SK-N-SH (cell line): ENCODE results near the gene TRAF2. TPM values are rescaled to one million over a fixed set of nuclear protein-coding genes. Genes with fewer than 3 reads are reported as not detected.

Experiments
- CTCF ChIA-PET: fragments of 300-600, 350-600 bp; formaldehyde crosslinking; extraction: SDS; loops from one replicate; lab custom pipeline; 2021; lab: Yijun Ruan, JAX
- POLR2A ChIA-PET: fragments of 350-600 bp; sonication (Branson Sonifier 250); formaldehyde crosslinking; extraction: SDS; loops from one replicate; lab custom pipeline; 2020; ENCODE audit warnings: antibody characterized with exemption, inconsistent platforms; lab: Yijun Ruan, JAX
- DNase-seq: peaks from one replicate; pipeline ENCODE4 v3.0.0; 2012
- H2AFZ ChIP-seq: fragments of 200-600 bp; sonication (generic); 2 replicates; pipeline ENCODE4 v1.8.1; 2016; ENCODE audit warnings: antibody characterized with exemption, mild to moderate bottlenecking, low read depth
- H3F3A ChIP-seq: fragments of 200-600 bp; sonication (generic); replicated peaks from 2 replicates; pipeline ENCODE3; 2016; ENCODE audit warnings: antibody characterized with exemption, mild to moderate bottlenecking; ENCODE audit not compliant: insufficient read depth
- H3K27ac ChIP-seq, 2 experiments: fragments of 200-500 bp in 1 of 2; fragments of 200-600 bp in 1 of 2; sonication (Bioruptor generic) in 1 of 2; sonication (generic), shearing (Covaris generic) in 1 of 2; 2 replicates each; pipeline versions ENCODE4 v1.5.1 to v1.6.1; 2014 to 2016; ENCODE audit warnings: low read depth in 2 of 2, inconsistent platforms in 1 of 2, low read length in 1 of 2, mild to moderate bottlenecking in 1 of 2, mixed read lengths in 1 of 2
- H3K27me3 ChIP-seq: fragments of 200-600 bp; sonication (generic), shearing (Covaris generic); 2 replicates; pipeline ENCODE4 v1.6.1; 2016; ENCODE audit warnings: mixed run types; ENCODE audit not compliant: insufficient read depth
- H3K36me3 ChIP-seq, 2 experiments: fragments of 200-500 bp in 1 of 2; fragments of 200-600 bp in 1 of 2; sonication (Bioruptor generic) in 1 of 2; sonication (generic) in 1 of 2; replicated peaks in 1 of 2; 2 replicates each; pipeline versions ENCODE3 to v1.5.1; 2014 to 2016; ENCODE audit warnings: low read length in 1 of 2, mild to moderate bottlenecking in 1 of 2; ENCODE audit not compliant: insufficient read depth in 2 of 2, control insufficient read depth in 1 of 2
- H3K4me1 ChIP-seq, 2 experiments: fragments of 200-500 bp in 1 of 2; fragments of 200-600 bp in 1 of 2; sonication (Bioruptor generic) in 1 of 2; sonication (generic), shearing (Covaris generic) in 1 of 2; 2 replicates each; pipeline versions ENCODE4 v1.5.1 to v1.6.1; 2014 to 2016; ENCODE audit warnings: low read depth in 1 of 2, low read length in 1 of 2, mixed run types in 1 of 2; ENCODE audit not compliant: insufficient read depth in 2 of 2, control insufficient read depth in 1 of 2
- H3K4me2 ChIP-seq: fragments of 200-600 bp; sonication (generic), shearing (Covaris generic); 2 replicates; pipeline ENCODE4 v1.6.1; 2017; ENCODE audit warnings: mixed run types
- H3K4me3 ChIP-seq, 2 experiments: fragments of 200-500 bp in 1 of 2; fragments of 200-600 bp in 1 of 2; sonication (Bioruptor generic) in 1 of 2; sonication (generic), shearing (Covaris generic) in 1 of 2; 2 replicates each; pipeline versions ENCODE4 v1.5.1 to v1.8.1; 2014 to 2016; ENCODE audit warnings: low read depth in 2 of 2, inconsistent platforms in 1 of 2, low read length in 1 of 2, mild to moderate bottlenecking in 1 of 2, mixed read lengths in 1 of 2, moderate library complexity in 1 of 2
- H3K79me2 ChIP-seq: fragments of 200-600 bp; sonication (generic); 2 replicates; pipeline ENCODE4 v1.8.1; 2017; ENCODE audit warnings: mild to moderate bottlenecking; ENCODE audit not compliant: insufficient read depth
- H3K9ac ChIP-seq: fragments of 200-600 bp; sonication (generic); 2 replicates; pipeline ENCODE4 v1.6.1; 2017; ENCODE audit warnings: mixed run types
- H3K9me2 ChIP-seq: fragments of 200-600 bp; sonication (generic); 2 replicates; pipeline ENCODE4 v1.6.1; 2017; ENCODE audit warnings: mixed run types
- H3K9me3 ChIP-seq: fragments of 200-600 bp; sonication (generic); 2 replicates; pipeline ENCODE4 v1.6.1; 2017; ENCODE audit warnings: mixed run types, mild to moderate bottlenecking, moderate library complexity
- H4K20me1 ChIP-seq: fragments of 200-600 bp; sonication (generic); 2 replicates; pipeline ENCODE4 v1.6.1; 2017; ENCODE audit warnings: mild to moderate bottlenecking, mixed run types; ENCODE audit not compliant: insufficient read depth
- CHD2 ChIP-seq: fragments of 150-350 bp; IDR thresholded peaks from 2 replicates; pipeline ENCODE4 v1.6.1; 2018; ENCODE audit warnings: low read length; ENCODE audit not compliant: partially characterized antibody
- CTCF ChIP-seq: fragments of 200-600 bp; sonication (generic); IDR thresholded peaks from 2 replicates; pipeline ENCODE4 v1.6.1; 2017; ENCODE audit warnings: antibody characterized with exemption, mild to moderate bottlenecking, moderate library complexity
- ELF1 ChIP-seq: IDR thresholded peaks from 2 replicates; pipeline ENCODE4 v1.4.0; 2012
- EP300 ChIP-seq, 2 experiments: IDR thresholded peaks; 2 replicates each; pipeline versions ENCODE4 v1.4.0 to v1.6.1; 2012; ENCODE audit warnings: borderline replicate concordance in 1 of 2, low read depth in 1 of 2, low read length in 1 of 2
- EZH2phosphoT487 ChIP-seq: fragments of 200-600 bp; sonication (generic); IDR thresholded peaks from 2 replicates; pipeline ENCODE4 v1.6.1; 2017; ENCODE audit warnings: low read depth, mixed run types, mild to moderate bottlenecking, antibody characterized with exemption, moderate library complexity, borderline replicate concordance
- FOXJ3 ChIP-seq: sonication (generic); formaldehyde crosslinking; IDR thresholded peaks from 2 replicates; pipeline ENCODE4 v1.5.1; 2020; ENCODE audit warnings: mild to moderate bottlenecking, missing genetic modification reagents
- FOXM1 ChIP-seq: IDR thresholded peaks from 2 replicates; pipeline ENCODE4 v1.4.0; 2012; ENCODE audit warnings: low read depth, mild to moderate bottlenecking
- GABPA ChIP-seq: IDR thresholded peaks from 2 replicates; pipeline ENCODE4 v1.4.0; 2012; ENCODE audit warnings: low read depth, mild to moderate bottlenecking
- MAX ChIP-seq: IDR thresholded peaks from 2 replicates; pipeline ENCODE4 v1.4.0; 2012; ENCODE audit warnings: low read depth
- MEF2A ChIP-seq: IDR thresholded peaks from 2 replicates; pipeline ENCODE4 v1.4.0; 2012; ENCODE audit warnings: low read depth, borderline replicate concordance
- MXI1 ChIP-seq: IDR thresholded peaks from 2 replicates; pipeline ENCODE4 v1.6.1; 2012; ENCODE audit warnings: mild to moderate bottlenecking, low read depth, low read length, improper control_type of control experiment
- NFIC ChIP-seq: IDR thresholded peaks from 2 replicates; pipeline ENCODE4 v1.4.0; 2012; ENCODE audit warnings: borderline replicate concordance
- PBX3 ChIP-seq: IDR thresholded peaks from 2 replicates; pipeline ENCODE4; 2012
- POLR2AphosphoS5 ChIP-seq: IDR thresholded peaks from 2 replicates; pipeline ENCODE4 v1.6.1; 2012; ENCODE audit warnings: low read depth, low read length
- RAD21 ChIP-seq: IDR thresholded peaks from 2 replicates; pipeline ENCODE4 v1.6.1; 2012; ENCODE audit warnings: mild to moderate bottlenecking, low read length
- RCOR1 ChIP-seq: fragments of 150-350 bp; IDR thresholded peaks from 2 replicates; pipeline ENCODE4 v1.6.1; 2017; ENCODE audit warnings: antibody characterized with exemption, low read length
- REST ChIP-seq: IDR thresholded peaks from 2 replicates; pipeline ENCODE4 v1.6.1; 2012; ENCODE audit warnings: mild to moderate bottlenecking, low read depth, low read length, moderate library complexity
- RFX5 ChIP-seq: IDR thresholded peaks from 2 replicates; pipeline ENCODE4 v1.6.1; 2012; ENCODE audit warnings: mild to moderate bottlenecking, improper control_type of control experiment, low read length
- RXRA ChIP-seq: IDR thresholded peaks from 2 replicates; pipeline ENCODE4 v1.4.0; 2012; ENCODE audit warnings: low read depth, mild to moderate bottlenecking, borderline replicate concordance
- SIN3A ChIP-seq: IDR thresholded peaks from 2 replicates; pipeline ENCODE4 v1.6.1; 2012; ENCODE audit warnings: low read depth, mild to moderate bottlenecking, low read length, moderate library complexity, borderline replicate concordance
- TAF1 ChIP-seq: IDR thresholded peaks from 2 replicates; pipeline ENCODE4 v1.6.1; 2012; ENCODE audit warnings: low read depth, mild to moderate bottlenecking, low read length, moderate library complexity, borderline replicate concordance
- TCF12 ChIP-seq: IDR thresholded peaks from 2 replicates; pipeline ENCODE4 v1.4.0; 2012
- TEAD4 ChIP-seq: IDR thresholded peaks from 2 replicates; pipeline ENCODE4 v1.4.0; 2012; ENCODE audit warnings: mild to moderate bottlenecking, borderline replicate concordance; ENCODE audit not compliant: insufficient read depth
- USF1 ChIP-seq: IDR thresholded peaks from 2 replicates; pipeline ENCODE4 v1.4.0; 2012; ENCODE audit warnings: low read depth, borderline replicate concordance
- USF2 ChIP-seq: fragments of 150-350 bp; IDR thresholded peaks from 2 replicates; pipeline ENCODE4 v1.6.1; 2017; ENCODE audit warnings: antibody characterized with exemption, low read length, low read depth, borderline replicate concordance
- WGBS: methylation state at CpG from one replicate; pipeline ENCODE4 v1.1.6; 2017; ENCODE audit warnings: low lambda C conversion rate; 5-methylcytosine and 5-hydroxymethylcytosine counted together
- polyA plus RNA-seq, 3 experiments: library from polyadenylated mRNA; depleted of rRNA; stranded (reverse); fragments of >200 nt; gene quantifications; 2 replicates each; pipeline ENCODE4 v1.2.3, GENCODE V29; 2012

The TRAF2 gene
- polyA plus RNA-seq (2012; rRNA removed), result 13.3 and 15.4 TPM in 2 replicates
- polyA plus RNA-seq (2012; cell fraction: cytosol; rRNA removed), result 4.9 and 8.3 TPM in 2 replicates
- 35.0 and 39.8 TPM in 2 replicates for polyA plus RNA-seq (2012; cell fraction: nucleus; rRNA removed)

DNA sequence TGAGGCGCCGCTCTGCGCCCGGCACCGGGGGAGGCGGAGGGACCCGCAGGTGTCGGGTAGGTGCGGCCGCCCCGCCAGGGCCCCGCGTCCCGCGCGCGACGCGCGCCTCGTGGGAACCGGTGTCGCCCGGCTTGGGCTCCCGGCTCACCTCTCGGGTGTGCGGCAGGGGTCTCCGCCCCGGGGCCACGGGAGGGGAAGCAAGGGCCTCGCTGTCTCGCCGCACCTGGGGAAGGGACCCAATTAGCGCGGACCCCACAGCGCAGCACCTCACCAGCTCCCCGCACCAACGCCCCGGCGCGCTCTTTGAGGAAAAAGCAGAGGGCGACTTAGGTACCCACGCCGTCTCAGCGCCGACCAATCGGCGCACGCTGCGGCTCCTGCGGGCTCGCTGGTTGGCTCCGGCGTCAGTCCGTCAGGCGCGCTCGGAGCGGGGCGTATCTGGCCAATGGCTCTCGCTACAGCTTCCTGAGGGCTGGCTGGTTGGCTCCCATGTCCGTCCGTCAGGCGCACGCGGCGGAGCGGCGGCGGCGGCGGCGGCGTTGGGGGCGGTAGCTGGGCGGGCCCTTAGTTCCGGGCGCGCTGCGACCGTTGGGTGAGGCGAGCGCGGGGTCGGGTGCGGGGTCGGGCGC is at the start of gene TRAF2:
Gene TRAF2 (plus strand): TSS at position 567 of the 629 bp plus-strand sequence. CDS start 12,225 bp downstream, outside the sequence.
- peak within 1 kb of the TSS; percentile 81 for H2AFZ ChIP-seq
- WGBS, result 2% methylated on average over 13 of the region's 88 CpGs
- CTCF ChIA-PET, result interaction anchor here (2.2 kb wide), 1 partner anchor 59 kb away, joined by 4 read pairs; the partner anchor contains the start of genes C8G and FBXW5
- peaks cover 0 to 10% of the 10 kb centered on the region in 2 experiments; a peak in 2 of 4 replicates for H3K4me1 ChIP-seq
- no peaks in the 10 kb centered on the region for H3K27me3 ChIP-seq
- H3K9ac ChIP-seq, result peak within 1 kb of the TSS; percentile 86
- H3K9me2 ChIP-seq, result no peaks in the 10 kb centered on the region
- H3K27ac ChIP-seq, result peak within 1 kb of the TSS; percentile 39 to 67
- peak within 1 kb of the TSS; percentile 100 for H3K4me2 ChIP-seq
- H3K9me3 ChIP-seq, result no peaks in the 10 kb centered on the region
- no peaks in the 10 kb centered on the region for H3F3A ChIP-seq
- no peaks in the 10 kb centered on the region for H3K36me3 ChIP-seq
- POLR2A ChIA-PET, result interaction anchor here (0.6 to 1.3 kb wide), 5 partner anchors 17 to 57 kb away, joined by 3 to 4 read pairs (median 3); partner anchors contain the start of gene EDF1
- peak within 1 kb of the TSS; percentile 74 to 86 for H3K4me3 ChIP-seq
- DNase-seq, result peak; percentile 100
- peaks cover 42% of the 10 kb centered on the region for H3K79me2 ChIP-seq
- peaks cover 10% of the 10 kb centered on the region; the same call in 1 of the 2 replicates for H4K20me1 ChIP-seq
- TF ChIP-seq MAX, result peak; percentile 34; the same call in 1 of the 2 replicates
- no peak for TF ChIP-seq RFX5
- no peak for TF ChIP-seq RXRA
- TF ChIP-seq USF2, result no peak
- no peak for TF ChIP-seq TEAD4
- peak; percentile 96 for TF ChIP-seq CHD2
- peak; percentile 53; the same call in 1 of the 2 replicates for TF ChIP-seq POLR2AphosphoS5
- TF ChIP-seq FOXJ3 (CRISPR knock-in tag), result no peak
- no peak for TF ChIP-seq ELF1
- TF ChIP-seq RCOR1, result no peak
- TF ChIP-seq CTCF, result no peak
- TF ChIP-seq REST, result no peak
- no peak for TF ChIP-seq MEF2A
- TF ChIP-seq EZH2phosphoT487, result no peak
- no peak for TF ChIP-seq SIN3A
- TF ChIP-seq TAF1, result no peak
- TF ChIP-seq EP300 (IDR thresholded peaks at IDR 0.05; ENCODE audit: borderline replicate concordance in 1 of 2, low read depth in 1 of 2, low read length in 1 of 2), result no peak
- no peak for TF ChIP-seq FOXM1
- no peak for TF ChIP-seq TCF12
- peak; percentile 81 for TF ChIP-seq MXI1
- peak; percentile 100 for TF ChIP-seq PBX3
- TF ChIP-seq NFIC, result no peak
- no peak for TF ChIP-seq GABPA
- TF ChIP-seq RAD21, result no peak
- TF ChIP-seq USF1, result no peak
